Fibroblast of upper back skin (primary cell): ENCODE data around the gene PPP1R12C.

ENCODE experiments used
- DNase-seq: peaks from one replicate; pipeline ENCODE4 v3.0.0-alpha.2; 2013

PPP1R12C gene

GRCh38 chr19:55146078-55146704, 28.8 kb upstream of the PPP1R12C start:
- no peak for DNase-seq

GRCh38 chr19:55145232-55145631, 27.8 kb upstream of the PPP1R12C start:
- no peak for DNase-seq

GRCh38 chr19:55141696-55142095, 24.3 kb upstream of the PPP1R12C start:
- no peak for DNase-seq

GRCh38 chr19:55137915-55138314, 20.5 kb upstream of the PPP1R12C start:
- DNase-seq = no peak

- no peak for DNase-seq
Observed at GRCh38 chr19:55136399-55137102, 19.1 kb upstream of the PPP1R12C start.

- DNase-seq = no peak
Observed at GRCh38 chr19:55134736-55135135, 17.3 kb upstream of the PPP1R12C start.

- no peak for DNase-seq
Observed at GRCh38 chr19:55133639-55134444, 16.4 kb upstream of the PPP1R12C start.

GRCh38 chr19:55132453-55133129, 15.2 kb upstream of the PPP1R12C start:
- DNase-seq = no peak

GRCh38 chr19:55131421-55131820, 14.0 kb upstream of the PPP1R12C start:
- peak; percentile 71 for DNase-seq

- DNase-seq = no peak
Observed at GRCh38 chr19:55119053-55119452, 1.6 kb upstream of the PPP1R12C start.

- DNase-seq = peak; percentile 21
Observed at GRCh38 chr19:55118401-55118991, 1.1 kb upstream of the PPP1R12C start.

GRCh38 chr19:55117663-55118391, 390 bp upstream of the PPP1R12C start:
- peak; percentile 99 for DNase-seq

GRCh38 chr19:55116232-55116858, 1.1 kb downstream of the PPP1R12C start:
- DNase-seq = peak; percentile 48

- DNase-seq = peak; percentile 25
Observed at GRCh38 chr19:55115446-55116065, 1.9 kb downstream of the PPP1R12C start.

- no peak for DNase-seq
Observed at GRCh38 chr19:55114566-55115145, 2.8 kb downstream of the PPP1R12C start.

- peak; percentile 76 for DNase-seq
Observed at GRCh38 chr19:55113570-55114039, 3.8 kb downstream of the PPP1R12C start.

GRCh38 chr19:55112777-55113569, 4.5 kb downstream of the PPP1R12C start:
- DNase-seq = no peak

GRCh38 chr19:55112246-55112776, 5.1 kb downstream of the PPP1R12C start:
- DNase-seq = no peak

- no peak for DNase-seq
Observed at GRCh38 chr19:55111238-55111831, 6.1 kb downstream of the PPP1R12C start.
